Keratinocyte (primary cell): Measurements from ENCODE around the gene OXNAD1. TPM values are rescaled to one million over a fixed set of nuclear protein-coding genes. Genes with fewer than 3 reads are reported as not detected.

Experiments used
- DNase-seq: peaks from one replicate; pipeline ENCODE4 v3.0.0-alpha.2; 2011; ENCODE audit warnings: low read depth, missing footprints, low spot score
- FAIRE-seq: peaks from 2 replicates; lab custom pipeline; 2011; peaks lifted over from hg19 to GRCh38; lab: Jason Lieb, UNC
- H2AFZ ChIP-seq: 2 replicates; pipeline ENCODE4 v1.6.0; 2012; ENCODE audit warnings: low read length, control low read depth, inconsistent platforms; ENCODE audit not compliant: control insufficient read depth
- H3K27ac ChIP-seq: 2 replicates; pipeline ENCODE4 v1.5.1; 2011; ENCODE audit warnings: low read length; ENCODE audit not compliant: control insufficient read depth, insufficient read depth
- H3K27me3 ChIP-seq: 3 replicates; pipeline ENCODE4 v1.6.0; 2011; ENCODE audit warnings: low read length; ENCODE audit not compliant: control insufficient read depth, insufficient read depth; ENCODE audit errors: extremely low read depth
- H3K36me3 ChIP-seq, 2 experiments: 2 replicates in 1 of 2; 3 replicates in 1 of 2; pipeline ENCODE4 v1.5.1; 2011; ENCODE audit warnings: low read length in 2 of 2, mild to moderate bottlenecking in 1 of 2; ENCODE audit not compliant: control insufficient read depth in 2 of 2, insufficient read depth in 2 of 2; ENCODE audit errors: extremely low read depth in 1 of 2
- H3K4me1 ChIP-seq: 3 replicates; pipeline ENCODE4 v1.5.1; 2011; ENCODE audit warnings: low read length; ENCODE audit not compliant: control insufficient read depth, insufficient read depth; ENCODE audit errors: extremely low read depth
- H3K4me2 ChIP-seq: 3 replicates; pipeline ENCODE4 v1.6.0; 2011; ENCODE audit warnings: low read depth, low read length; ENCODE audit not compliant: control insufficient read depth, insufficient read depth; ENCODE audit errors: extremely low read depth
- H3K4me3 ChIP-seq, 3 experiments: fragments of 200-600 bp in 1 of 3; sonication (generic) in 1 of 3; 2 replicates in 2 of 3; 3 replicates in 1 of 3; pipeline ENCODE4 v1.5.1; 2011 to 2016; ENCODE audit warnings: low read length in 3 of 3, mild to moderate bottlenecking in 3 of 3, control low read depth in 2 of 3, inconsistent platforms in 1 of 3, low read depth in 1 of 3, mixed read lengths in 1 of 3, mixed run types in 1 of 3, moderate library complexity in 1 of 3; ENCODE audit not compliant: control insufficient read depth in 2 of 3, insufficient read depth in 2 of 3; ENCODE audit errors: extremely low read depth in 1 of 3
- H3K79me2 ChIP-seq: 2 replicates; pipeline ENCODE4 v1.6.0; 2012; ENCODE audit warnings: low read length; ENCODE audit not compliant: control insufficient read depth, insufficient read depth
- H3K9ac ChIP-seq: 3 replicates; pipeline ENCODE4 v1.6.0; 2011; ENCODE audit warnings: low read length; ENCODE audit not compliant: control insufficient read depth, insufficient read depth; ENCODE audit errors: extremely low read depth
- H3K9me1 ChIP-seq: 3 replicates; pipeline ENCODE4 v1.6.0; 2011; ENCODE audit warnings: low read length; ENCODE audit not compliant: control insufficient read depth, insufficient read depth; ENCODE audit errors: extremely low read depth
- H3K9me3 ChIP-seq: 2 replicates; pipeline ENCODE4 v1.5.1; 2012; ENCODE audit warnings: low read depth, low read length; ENCODE audit not compliant: control insufficient read depth
- H4K20me1 ChIP-seq: 3 replicates; pipeline ENCODE4 v1.6.0; 2011; ENCODE audit warnings: low read length; ENCODE audit not compliant: control insufficient read depth, insufficient read depth; ENCODE audit errors: extremely low read depth
- CTCF ChIP-seq, 3 experiments: IDR thresholded peaks in 1 of 3; conservative IDR thresholded peaks in 1 of 3; optimal IDR thresholded peaks in 1 of 3; 2 replicates in 2 of 3; 3 replicates in 1 of 3; pipeline versions ENCODE3 to v1.5.1; 2011; ENCODE audit warnings: low read length in 3 of 3, mild to moderate bottlenecking in 3 of 3, moderate library complexity in 2 of 3, control low read depth in 1 of 3, inconsistent platforms in 1 of 3; ENCODE audit not compliant: insufficient read depth in 2 of 3; ENCODE audit errors: extremely low read depth in 1 of 3
- EZH2 ChIP-seq: IDR thresholded peaks from one replicate; pipeline ENCODE4 v1.6.1; 2012; ENCODE audit warnings: inconsistent platforms, mild to moderate bottlenecking, low read length, moderate library complexity
- dilution Hi-C: fragments of 300-500 bp; cut with MboI; formaldehyde crosslinking; loops from one replicate; pipeline ENCODE4 v1.7.0; 2020; ENCODE audit warnings: low sequenced_read_pairs; ENCODE audit not compliant: extremely low pct_ligation_motif_present
- polyA plus RNA-seq, 5 experiments: library from polyadenylated mRNA; depleted of rRNA in 3 of 5; stranded (reverse) in 3 of 5; stranded (forward) in 1 of 5; unstranded in 1 of 5; fragments of >200 nt; gene quantifications; 1 replicate in 1 of 5; 2 replicates in 3 of 5; 3 replicates in 1 of 5; pipeline versions ENCODE4 v1.2.1 to v1.2.3, GENCODE V29; 2011 to 2012; ENCODE audit warnings: missing spikeins in 2 of 5, low read depth in 1 of 5, low replicate concordance in 1 of 5

The OXNAD1 gene
- polyA plus RNA-seq, 1 donor (not counting 4 experiments of a cell fraction or from before 2014, with no cell fraction given), result 15.2 TPM

DNA sequence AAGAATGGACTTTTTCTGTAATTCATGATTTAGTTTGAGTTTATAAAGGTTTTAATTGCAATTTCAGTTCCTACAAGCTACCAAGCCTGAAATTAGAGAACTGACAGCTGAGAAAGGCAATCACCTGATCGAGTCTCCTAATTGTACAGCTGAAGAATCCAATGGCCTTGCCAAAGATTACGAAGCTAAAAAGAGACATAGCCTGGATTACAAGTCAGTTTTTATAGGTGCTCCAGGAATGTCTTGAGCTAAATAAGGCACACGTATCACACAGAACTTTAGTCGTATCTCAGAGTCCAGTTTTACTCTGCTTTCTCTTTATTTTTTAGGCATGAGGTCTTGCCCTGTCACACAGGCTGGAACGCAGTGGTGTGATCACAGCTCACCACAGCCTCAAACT, 6.8 kb upstream of the OXNAD1 start:
- Histone ChIP-seq H3K9me3 (no peaks in the 10 kb centered on the region), H3K36me3 (peaks cover 9 to 18% of the 10 kb centered on the region in 2 experiments), H3K9ac (no peak overlapping the region), H4K20me1 (no peaks in the 10 kb centered on the region), H2AFZ (no peak overlapping the region), H3K9me1 (no peaks in the 10 kb centered on the region), H3K27ac (no peak overlapping the region), H3K4me1 (no peaks in the 10 kb centered on the region), H3K4me3 (no peak overlapping the region), H3K27me3 (no peaks in the 10 kb centered on the region), H3K4me2 (no peak overlapping the region), H3K79me2 (peaks cover 20% of the 10 kb centered on the region)
- dilution Hi-C loops, result no loop called here
- FAIRE-seq (no peak), DNase-seq (no peak)
- TF ChIP-seq CTCF (optimal IDR thresholded peaks at IDR 0.05 in 1 of 3, IDR thresholded peaks at IDR 0.05 in 1 of 3, conservative IDR thresholded peaks at IDR 0.05 in 1 of 3; ENCODE audit: extremely low read depth in 1 of 3, insufficient read depth in 2 of 3, low read length in 3 of 3), result no peak
- TF ChIP-seq EZH2, result no peak

GRCh38 chr3:16258866-16259265, 6.1 kb upstream of the OXNAD1 start:
- peaks cover 4% of the 10 kb centered on the region for H3K4me1 ChIP-seq
- H2AFZ ChIP-seq, result no peak overlapping the region
- H3K9ac ChIP-seq, result no peak overlapping the region
- H3K9me1 ChIP-seq, result no peaks in the 10 kb centered on the region
- H3K27ac ChIP-seq, result no peak overlapping the region
- peaks cover 26% of the 10 kb centered on the region for H3K79me2 ChIP-seq
- peaks cover 9 to 18% of the 10 kb centered on the region in 2 experiments for H3K36me3 ChIP-seq
- H3K4me2 ChIP-seq, result no peak overlapping the region
- TF ChIP-seq EZH2, result no peak
- no peak for TF ChIP-seq CTCF (optimal IDR thresholded peaks at IDR 0.05 in 1 of 3, IDR thresholded peaks at IDR 0.05 in 1 of 3, conservative IDR thresholded peaks at IDR 0.05 in 1 of 3; ENCODE audit: extremely low read depth in 1 of 3, insufficient read depth in 2 of 3, low read length in 3 of 3)
- no peaks in the 10 kb centered on the region for H3K27me3 ChIP-seq
- no peaks in the 10 kb centered on the region for H4K20me1 ChIP-seq
- FAIRE-seq, result no peak
- H3K4me3 ChIP-seq, result no peak overlapping the region
- no peaks in the 10 kb centered on the region for H3K9me3 ChIP-seq
- dilution Hi-C loops, result no loop called here
- DNase-seq, result no peak
